GM23338 (cell line): Measurements from ENCODE around the gene SREK1. TPM values are rescaled to one million over a fixed set of nuclear protein-coding genes. Genes with fewer than 3 reads are reported as not detected.

Source experiments
- ATAC-seq: fragments of 200-7000 bp; cut with Tn5 transposase; 3 replicates; pipeline ENCODE4 v1.9.1; 2020
- DNase-seq: peaks from one replicate; pipeline ENCODE4 v3.0.0-alpha.2; 2015; ENCODE audit warnings: low spot score
- H2AFZ ChIP-seq: fragments of 200-600 bp; sonication (generic); 2 replicates; pipeline ENCODE4 v1.8.0; 2016; ENCODE audit warnings: antibody characterized with exemption, mild to moderate bottlenecking, moderate library complexity
- H3F3A ChIP-seq: fragments of 200-600 bp; sonication (generic); replicated peaks from 2 replicates; pipeline ENCODE4 v1.8.0; 2017; ENCODE audit warnings: antibody characterized with exemption, mixed run types, low read depth
- H3K27ac ChIP-seq: fragments of 200-600 bp; sonication (generic); 2 replicates; pipeline ENCODE4 v1.6.1; 2016; ENCODE audit warnings: low read depth
- H3K27me3 ChIP-seq: fragments of 200-600 bp; sonication (generic); 2 replicates; pipeline ENCODE4 v1.8.0; 2016; ENCODE audit warnings: mild to moderate bottlenecking, mixed run types, moderate library complexity; ENCODE audit not compliant: insufficient read depth
- H3K36me3 ChIP-seq: fragments of 200-600 bp; sonication (generic); 2 replicates; pipeline ENCODE4 v1.8.0; 2016; ENCODE audit warnings: mild to moderate bottlenecking; ENCODE audit not compliant: insufficient read depth
- H3K4me1 ChIP-seq: fragments of 200-600 bp; sonication (generic); 2 replicates; pipeline ENCODE4 v1.8.0; 2016; ENCODE audit warnings: mild to moderate bottlenecking, moderate library complexity; ENCODE audit not compliant: insufficient read depth
- H3K4me2 ChIP-seq: fragments of 200-600 bp; sonication (generic); 2 replicates; pipeline ENCODE4 v1.7.1; 2017; ENCODE audit warnings: mixed run types
- H3K4me3 ChIP-seq: fragments of 200-600 bp; sonication (generic); 2 replicates; pipeline ENCODE4 v1.6.1; 2016; ENCODE audit warnings: mixed run types
- H3K79me2 ChIP-seq: fragments of 200-600 bp; sonication (generic); replicated peaks from 2 replicates; pipeline ENCODE4 v1.8.0; 2017; ENCODE audit warnings: mild to moderate bottlenecking; ENCODE audit not compliant: insufficient read depth
- H3K9me2 ChIP-seq: fragments of 200-600 bp; sonication (generic); 2 replicates; pipeline ENCODE4 v1.8.0; 2017; ENCODE audit not compliant: insufficient read depth
- H4K20me1 ChIP-seq: fragments of 200-600 bp; sonication (generic); replicated peaks from 2 replicates; pipeline ENCODE4 v1.8.0; 2017; ENCODE audit warnings: mild to moderate bottlenecking; ENCODE audit not compliant: insufficient read depth
- H3K27ac Mint-ChIP-seq: 2 replicates; pipeline ENCODE4 v1.8.0; 2020; ENCODE audit warnings: inconsistent platforms, mild to moderate bottlenecking, moderate library complexity, mixed read lengths
- H3K27me3 Mint-ChIP-seq: 3 replicates; pipeline ENCODE4 v1.8.0; 2022; ENCODE audit warnings: low read depth, mild to moderate bottlenecking, moderate library complexity, mixed read lengths, inconsistent platforms; ENCODE audit not compliant: insufficient read depth, poor library complexity
- H3K36me3 Mint-ChIP-seq: 3 replicates; pipeline ENCODE4 v1.8.0; 2021; ENCODE audit warnings: low read depth, mild to moderate bottlenecking, inconsistent platforms, moderate library complexity, mixed read lengths
- H3K4me1 Mint-ChIP-seq: 3 replicates; pipeline ENCODE4 v1.8.0; 2020; ENCODE audit warnings: mild to moderate bottlenecking, inconsistent platforms, mixed read lengths
- H3K4me3 Mint-ChIP-seq: 3 replicates; pipeline ENCODE4 v1.8.0; 2021; ENCODE audit warnings: moderate library complexity, mild to moderate bottlenecking, inconsistent platforms, mixed read lengths
- H3K9me3 Mint-ChIP-seq: 3 replicates; pipeline ENCODE4 v1.8.0; 2020; ENCODE audit warnings: moderate library complexity, mild to moderate bottlenecking, inconsistent platforms, mixed read lengths
- CTCF ChIP-seq, 2 experiments: fragments of 200-600 bp in 1 of 2; sonication (generic) in 1 of 2; conservative IDR thresholded peaks; 2 replicates each; pipeline versions ENCODE4 v1.5.1 to v1.6.1; 2016 to 2017; ENCODE audit warnings: antibody characterized with exemption in 2 of 2, low read depth in 2 of 2, mild to moderate bottlenecking in 2 of 2, moderate library complexity in 1 of 2
- STAT1 ChIP-seq: IDR thresholded peaks from one replicate; pipeline ENCODE4 v1.6.1; 2016; ENCODE audit warnings: antibody characterized with exemption; ENCODE audit not compliant: unreplicated experiment
- ZNF114 ChIP-seq: fragments of 250-450 bp; sonication (Bioruptor Pico); IDR thresholded peaks from 2 replicates; pipeline ENCODE4 v1.5.0; 2020; ENCODE audit warnings: mild to moderate bottlenecking, moderate library complexity
- ZNF331 ChIP-seq: fragments of 250-450 bp; sonication (Bioruptor Pico); IDR thresholded peaks from 2 replicates; pipeline ENCODE4 v1.5.0; 2020; ENCODE audit warnings: low read depth, mild to moderate bottlenecking, moderate library complexity
- polyA plus RNA-seq: library from polyadenylated mRNA; unstranded; fragments of >200 nt; fragmentation: Nextera tagmentation; extraction: Ambion mirVana; gene quantifications from 2 replicates; pipeline ENCODE4 v1.2.1, GENCODE V29; 2016
- total RNA-seq: library from RNA; depleted of rRNA; stranded (reverse); fragments of >200 nt; shearing (Covaris generic); gene quantifications from 2 replicates; pipeline ENCODE4 v1.2.3, GENCODE V29; 2014
- TF ChIP-seq, protein P1 (sequence below): fragments of 250-450 bp; sonication (Bioruptor Pico); IDR thresholded peaks from 2 replicates; pipeline ENCODE4 v1.5.0; 2020; ENCODE audit warnings: mild to moderate bottlenecking, moderate library complexity
- TF ChIP-seq, protein P2 (sequence below): IDR thresholded peaks from 2 replicates; pipeline ENCODE4 v1.6.1; 2016; ENCODE audit warnings: antibody characterized with exemption
- TF ChIP-seq, protein P3 (sequence below): IDR thresholded peaks from one replicate; pipeline ENCODE4 v1.6.1; 2018; ENCODE audit warnings: antibody characterized with exemption; ENCODE audit not compliant: unreplicated experiment

The SREK1 gene
- total and polyA plus RNA-seq, 2 experiments from 2014 or later: 64.3 to 66.4 TPM

DNA sequence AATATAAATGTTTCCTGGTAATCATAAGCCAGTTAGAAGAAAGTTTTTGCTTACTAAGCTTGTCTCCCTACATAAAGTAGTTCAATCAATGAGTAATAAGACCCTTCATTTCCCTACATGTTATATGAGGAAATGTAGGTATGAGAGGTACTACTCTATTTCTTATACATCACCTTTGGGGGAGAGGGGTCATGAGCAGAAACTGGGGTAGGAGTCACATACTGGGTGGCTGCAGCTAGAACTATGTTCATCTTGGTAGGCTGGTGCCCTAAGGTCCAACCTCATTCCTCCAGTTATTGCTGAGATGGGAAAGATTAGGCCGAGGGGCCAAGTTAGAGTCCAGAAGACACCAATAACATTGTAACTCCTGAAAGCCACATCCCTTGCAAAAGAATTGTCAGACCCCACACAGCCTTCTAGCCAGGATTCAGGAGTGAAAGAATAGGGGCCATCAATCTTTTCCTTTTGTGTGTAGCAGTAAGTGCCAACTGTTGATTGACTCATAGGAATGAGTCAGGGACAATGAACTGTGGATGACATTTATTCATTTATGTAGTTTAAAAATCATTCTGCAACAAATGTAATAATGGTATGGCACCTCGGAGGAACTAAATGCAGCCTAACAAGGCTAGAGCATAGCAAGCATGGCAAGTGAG, 21.6 kb upstream of the SREK1 start (continued):
- TF ChIP-seq, protein P1, sequence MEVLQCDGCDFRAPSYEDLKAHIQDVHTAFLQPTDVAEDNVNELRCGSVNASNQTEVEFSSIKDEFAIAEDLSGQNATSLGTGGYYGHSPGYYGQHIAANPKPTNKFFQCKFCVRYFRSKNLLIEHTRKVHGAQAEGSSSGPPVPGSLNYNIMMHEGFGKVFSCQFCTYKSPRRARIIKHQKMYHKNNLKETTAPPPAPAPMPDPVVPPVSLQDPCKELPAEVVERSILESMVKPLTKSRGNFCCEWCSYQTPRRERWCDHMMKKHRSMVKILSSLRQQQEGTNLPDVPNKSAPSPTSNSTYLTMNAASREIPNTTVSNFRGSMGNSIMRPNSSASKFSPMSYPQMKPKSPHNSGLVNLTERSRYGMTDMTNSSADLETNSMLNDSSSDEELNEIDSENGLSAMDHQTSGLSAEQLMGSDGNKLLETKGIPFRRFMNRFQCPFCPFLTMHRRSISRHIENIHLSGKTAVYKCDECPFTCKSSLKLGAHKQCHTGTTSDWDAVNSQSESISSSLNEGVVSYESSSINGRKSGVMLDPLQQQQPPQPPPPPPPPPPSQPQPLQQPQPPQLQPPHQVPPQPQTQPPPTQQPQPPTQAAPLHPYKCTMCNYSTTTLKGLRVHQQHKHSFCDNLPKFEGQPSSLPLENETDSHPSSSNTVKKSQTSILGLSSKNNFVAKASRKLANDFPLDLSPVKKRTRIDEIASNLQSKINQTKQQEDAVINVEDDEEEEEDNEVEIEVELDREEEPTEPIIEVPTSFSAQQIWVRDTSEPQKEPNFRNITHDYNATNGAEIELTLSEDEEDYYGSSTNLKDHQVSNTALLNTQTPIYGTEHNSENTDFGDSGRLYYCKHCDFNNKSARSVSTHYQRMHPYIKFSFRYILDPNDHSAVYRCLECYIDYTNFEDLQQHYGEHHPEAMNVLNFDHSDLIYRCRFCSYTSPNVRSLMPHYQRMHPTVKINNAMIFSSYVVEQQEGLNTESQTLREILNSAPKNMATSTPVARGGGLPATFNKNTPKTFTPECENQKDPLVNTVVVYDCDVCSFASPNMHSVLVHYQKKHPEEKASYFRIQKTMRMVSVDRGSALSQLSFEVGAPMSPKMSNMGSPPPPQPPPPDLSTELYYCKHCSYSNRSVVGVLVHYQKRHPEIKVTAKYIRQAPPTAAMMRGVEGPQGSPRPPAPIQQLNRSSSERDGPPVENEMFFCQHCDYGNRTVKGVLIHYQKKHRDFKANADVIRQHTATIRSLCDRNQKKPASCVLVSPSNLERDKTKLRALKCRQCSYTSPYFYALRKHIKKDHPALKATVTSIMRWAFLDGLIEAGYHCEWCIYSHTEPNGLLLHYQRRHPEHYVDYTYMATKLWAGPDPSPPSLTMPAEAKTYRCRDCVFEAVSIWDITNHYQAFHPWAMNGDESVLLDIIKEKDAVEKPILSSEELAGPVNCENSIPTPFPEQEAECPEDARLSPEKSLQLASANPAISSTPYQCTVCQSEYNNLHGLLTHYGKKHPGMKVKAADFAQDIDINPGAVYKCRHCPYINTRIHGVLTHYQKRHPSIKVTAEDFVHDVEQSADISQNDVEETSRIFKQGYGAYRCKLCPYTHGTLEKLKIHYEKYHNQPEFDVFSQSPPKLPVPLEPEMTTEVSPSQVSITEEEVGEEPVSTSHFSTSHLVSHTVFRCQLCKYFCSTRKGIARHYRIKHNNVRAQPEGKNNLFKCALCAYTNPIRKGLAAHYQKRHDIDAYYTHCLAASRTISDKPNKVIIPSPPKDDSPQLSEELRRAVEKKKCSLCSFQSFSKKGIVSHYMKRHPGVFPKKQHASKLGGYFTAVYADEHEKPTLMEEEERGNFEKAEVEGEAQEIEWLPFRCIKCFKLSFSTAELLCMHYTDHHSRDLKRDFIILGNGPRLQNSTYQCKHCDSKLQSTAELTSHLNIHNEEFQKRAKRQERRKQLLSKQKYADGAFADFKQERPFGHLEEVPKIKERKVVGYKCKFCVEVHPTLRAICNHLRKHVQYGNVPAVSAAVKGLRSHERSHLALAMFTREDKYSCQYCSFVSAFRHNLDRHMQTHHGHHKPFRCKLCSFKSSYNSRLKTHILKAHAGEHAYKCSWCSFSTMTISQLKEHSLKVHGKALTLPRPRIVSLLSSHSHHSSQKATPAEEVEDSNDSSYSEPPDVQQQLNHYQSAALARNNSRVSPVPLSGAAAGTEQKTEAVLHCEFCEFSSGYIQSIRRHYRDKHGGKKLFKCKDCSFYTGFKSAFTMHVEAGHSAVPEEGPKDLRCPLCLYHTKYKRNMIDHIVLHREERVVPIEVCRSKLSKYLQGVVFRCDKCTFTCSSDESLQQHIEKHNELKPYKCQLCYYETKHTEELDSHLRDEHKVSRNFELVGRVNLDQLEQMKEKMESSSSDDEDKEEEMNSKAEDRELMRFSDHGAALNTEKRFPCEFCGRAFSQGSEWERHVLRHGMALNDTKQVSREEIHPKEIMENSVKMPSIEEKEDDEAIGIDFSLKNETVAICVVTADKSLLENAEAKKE (CRISPR knock-in tag): no peak
- TF ChIP-seq ZNF114 (CRISPR knock-in tag): no peak
- TF ChIP-seq, protein P2, sequence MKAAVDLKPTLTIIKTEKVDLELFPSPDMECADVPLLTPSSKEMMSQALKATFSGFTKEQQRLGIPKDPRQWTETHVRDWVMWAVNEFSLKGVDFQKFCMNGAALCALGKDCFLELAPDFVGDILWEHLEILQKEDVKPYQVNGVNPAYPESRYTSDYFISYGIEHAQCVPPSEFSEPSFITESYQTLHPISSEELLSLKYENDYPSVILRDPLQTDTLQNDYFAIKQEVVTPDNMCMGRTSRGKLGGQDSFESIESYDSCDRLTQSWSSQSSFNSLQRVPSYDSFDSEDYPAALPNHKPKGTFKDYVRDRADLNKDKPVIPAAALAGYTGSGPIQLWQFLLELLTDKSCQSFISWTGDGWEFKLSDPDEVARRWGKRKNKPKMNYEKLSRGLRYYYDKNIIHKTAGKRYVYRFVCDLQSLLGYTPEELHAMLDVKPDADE: no peak

GRCh38 chr5:66129144-66129543, 15.0 kb upstream of the SREK1 start:
- no peaks in the 10 kb centered on the region for H3K4me1 ChIP-seq
- H4K20me1 ChIP-seq: no peaks in the 10 kb centered on the region
- H3K36me3 ChIP-seq: no peaks in the 10 kb centered on the region
- H3K9me2 ChIP-seq: 0 out of 2 replicates have a peak, but pooled peaks cover 3% of the 10 kb centered on the region
- H3K4me2 ChIP-seq: no peak overlapping the region
- peak overlapping the region; percentile 54; the same call in 1 of the 2 replicates for H2AFZ ChIP-seq
- TF ChIP-seq, protein P2: no peak
- TF ChIP-seq CTCF (conservative IDR thresholded peaks at IDR 0.05; ENCODE audit: low read depth in 2 of 2) (no peak), STAT1 (no peak), ZNF331 (CRISPR knock-in tag) (no peak)
- TF ChIP-seq, protein P3, sequence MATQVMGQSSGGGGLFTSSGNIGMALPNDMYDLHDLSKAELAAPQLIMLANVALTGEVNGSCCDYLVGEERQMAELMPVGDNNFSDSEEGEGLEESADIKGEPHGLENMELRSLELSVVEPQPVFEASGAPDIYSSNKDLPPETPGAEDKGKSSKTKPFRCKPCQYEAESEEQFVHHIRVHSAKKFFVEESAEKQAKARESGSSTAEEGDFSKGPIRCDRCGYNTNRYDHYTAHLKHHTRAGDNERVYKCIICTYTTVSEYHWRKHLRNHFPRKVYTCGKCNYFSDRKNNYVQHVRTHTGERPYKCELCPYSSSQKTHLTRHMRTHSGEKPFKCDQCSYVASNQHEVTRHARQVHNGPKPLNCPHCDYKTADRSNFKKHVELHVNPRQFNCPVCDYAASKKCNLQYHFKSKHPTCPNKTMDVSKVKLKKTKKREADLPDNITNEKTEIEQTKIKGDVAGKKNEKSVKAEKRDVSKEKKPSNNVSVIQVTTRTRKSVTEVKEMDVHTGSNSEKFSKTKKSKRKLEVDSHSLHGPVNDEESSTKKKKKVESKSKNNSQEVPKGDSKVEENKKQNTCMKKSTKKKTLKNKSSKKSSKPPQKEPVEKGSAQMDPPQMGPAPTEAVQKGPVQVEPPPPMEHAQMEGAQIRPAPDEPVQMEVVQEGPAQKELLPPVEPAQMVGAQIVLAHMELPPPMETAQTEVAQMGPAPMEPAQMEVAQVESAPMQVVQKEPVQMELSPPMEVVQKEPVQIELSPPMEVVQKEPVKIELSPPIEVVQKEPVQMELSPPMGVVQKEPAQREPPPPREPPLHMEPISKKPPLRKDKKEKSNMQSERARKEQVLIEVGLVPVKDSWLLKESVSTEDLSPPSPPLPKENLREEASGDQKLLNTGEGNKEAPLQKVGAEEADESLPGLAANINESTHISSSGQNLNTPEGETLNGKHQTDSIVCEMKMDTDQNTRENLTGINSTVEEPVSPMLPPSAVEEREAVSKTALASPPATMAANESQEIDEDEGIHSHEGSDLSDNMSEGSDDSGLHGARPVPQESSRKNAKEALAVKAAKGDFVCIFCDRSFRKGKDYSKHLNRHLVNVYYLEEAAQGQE: no peak
- DNase-seq: no peak
- H3K79me2 ChIP-seq: no peaks in the 10 kb centered on the region
- H3K4me3 ChIP-seq: no peak overlapping the region
- no peaks in the 10 kb centered on the region for H3K36me3 Mint-ChIP-seq
- H3K4me1 Mint-ChIP-seq: peaks cover 4% of the 10 kb centered on the region; the same call in 2 of the 3 replicates
- H3K27ac ChIP-seq: no peak overlapping the region
- H3K9me3 Mint-ChIP-seq: peaks cover 6% of the 10 kb centered on the region; the same call in 2 of the 3 replicates
- ATAC-seq: no peak
- no peak overlapping the region for H3K27ac Mint-ChIP-seq
- peaks cover 3% of the 10 kb centered on the region for H3K27me3 Mint-ChIP-seq
- H3K27me3 ChIP-seq: no peaks in the 10 kb centered on the region
- no peaks in the 10 kb centered on the region for H3F3A ChIP-seq
- no peak overlapping the region for H3K4me3 Mint-ChIP-seq
